H9 (cell line): Measurements from ENCODE around the gene ANGEL2. TPM values are rescaled to one million over a fixed set of nuclear protein-coding genes. Genes with fewer than 3 reads are reported as not detected.

Source experiments
- DNase-seq: peaks from one replicate; pipeline ENCODE4 v3.0.0-alpha.2; 2017
- H2AFZ ChIP-seq: one replicate; pipeline ENCODE4 v1.6.1; 2013; ENCODE audit warnings: mild to moderate bottlenecking, low read length, control low read depth, moderate library complexity
- H2AK5ac ChIP-seq: 2 replicates; pipeline ENCODE4 v1.6.1; 2013; ENCODE audit warnings: low read length, control low read depth, mixed read lengths; ENCODE audit not compliant: insufficient read length
- H2BK120ac ChIP-seq: one replicate; pipeline ENCODE4 v1.6.1; 2013; ENCODE audit warnings: low read depth, mild to moderate bottlenecking, low read length, control low read depth, inconsistent platforms; ENCODE audit not compliant: poor library complexity, severe bottlenecking
- H2BK12ac ChIP-seq: 2 replicates; pipeline ENCODE4 v1.6.1; 2013; ENCODE audit warnings: low read length, control low read depth, mixed read lengths, low read depth; ENCODE audit not compliant: insufficient read length
- H2BK15ac ChIP-seq: 2 replicates; pipeline ENCODE4 v1.6.1; 2013; ENCODE audit warnings: low read depth, low read length, control low read depth
- H2BK20ac ChIP-seq: one replicate; pipeline ENCODE4 v1.6.1; 2013; ENCODE audit warnings: low read depth, mild to moderate bottlenecking, low read length, control low read depth, inconsistent platforms; ENCODE audit not compliant: poor library complexity, severe bottlenecking
- H2BK5ac ChIP-seq: 2 replicates; pipeline ENCODE4 v1.6.1; 2013; ENCODE audit warnings: low read length, control low read depth, mixed read lengths; ENCODE audit not compliant: insufficient read length
- H3K14ac ChIP-seq: 2 replicates; pipeline ENCODE4 v1.6.1; 2013; ENCODE audit warnings: low read length, control low read depth; ENCODE audit not compliant: insufficient read depth
- H3K18ac ChIP-seq: 2 replicates; pipeline ENCODE4 v1.6.1; 2013; ENCODE audit warnings: low read depth, mild to moderate bottlenecking, mixed read lengths, low read length, control low read depth; ENCODE audit not compliant: insufficient read length
- H3K23ac ChIP-seq: 2 replicates; pipeline ENCODE4 v1.6.1; 2013; ENCODE audit warnings: low read length, control low read depth, mixed read lengths, low read depth; ENCODE audit not compliant: insufficient read length
- H3K23me2 ChIP-seq: 2 replicates; pipeline ENCODE4 v1.6.1; 2013; ENCODE audit warnings: low read depth, mild to moderate bottlenecking, mixed read lengths, low read length, control low read depth; ENCODE audit not compliant: insufficient read length, poor library complexity, severe bottlenecking
- H3K27ac ChIP-seq: 2 replicates; pipeline ENCODE4 v1.5.1; 2013; ENCODE audit warnings: low read length, control low read depth, mixed read lengths, low read depth; ENCODE audit not compliant: insufficient read length
- H3K27me3 ChIP-seq: 2 replicates; pipeline ENCODE4 v1.6.1; 2013; ENCODE audit warnings: low read length, control low read depth, inconsistent platforms; ENCODE audit not compliant: insufficient read depth
- H3K4ac ChIP-seq: 2 replicates; pipeline ENCODE4 v1.6.1; 2013; ENCODE audit warnings: low read depth, mild to moderate bottlenecking, control low read depth, inconsistent platforms, low read length, moderate library complexity
- H3K4me1 ChIP-seq: 2 replicates; pipeline ENCODE4 v1.6.1; 2013; ENCODE audit warnings: low read length, control low read depth, inconsistent platforms; ENCODE audit not compliant: insufficient read depth
- H3K4me2 ChIP-seq: 2 replicates; pipeline ENCODE4 v1.6.1; 2013; ENCODE audit warnings: low read length, control low read depth, mixed read lengths; ENCODE audit not compliant: insufficient read length, insufficient read depth
- H3K56ac ChIP-seq: 2 replicates; pipeline ENCODE4 v1.6.1; 2013; ENCODE audit warnings: low read depth, mild to moderate bottlenecking, mixed read lengths, low read length, control low read depth; ENCODE audit not compliant: insufficient read length
- H3K79me1 ChIP-seq: 2 replicates; pipeline ENCODE4 v1.6.1; 2013; ENCODE audit warnings: low read depth, mild to moderate bottlenecking, moderate library complexity, low read length, control low read depth, inconsistent platforms; ENCODE audit not compliant: insufficient read depth, poor library complexity, severe bottlenecking
- H3K79me2 ChIP-seq: 2 replicates; pipeline ENCODE4 v1.6.1; 2013; ENCODE audit warnings: low read length, control low read depth, inconsistent platforms; ENCODE audit not compliant: insufficient read depth
- H3K9ac ChIP-seq: 2 replicates; pipeline ENCODE4 v1.6.1; 2013; ENCODE audit warnings: low read length, control low read depth, mixed read lengths; ENCODE audit not compliant: insufficient read length; ENCODE audit errors: extremely low read depth
- H3K9me3 ChIP-seq: one replicate; pipeline ENCODE4 v1.6.1; 2013; ENCODE audit warnings: low read depth, low read length, inconsistent platforms; ENCODE audit not compliant: control insufficient read depth
- H3T11ph ChIP-seq: one replicate; pipeline ENCODE4 v1.6.1; 2013; ENCODE audit warnings: mild to moderate bottlenecking, low read length, control low read depth, inconsistent platforms
- H4K20me1 ChIP-seq: one replicate; pipeline ENCODE4 v1.6.1; 2013; ENCODE audit not compliant: control insufficient read depth, insufficient read length, insufficient read depth
- H4K5ac ChIP-seq: 2 replicates; pipeline ENCODE4 v1.6.1; 2013; ENCODE audit warnings: low read depth, mild to moderate bottlenecking, mixed read lengths, low read length, control low read depth; ENCODE audit not compliant: insufficient read length
- H4K8ac ChIP-seq: replicated peaks from 2 replicates; pipeline ENCODE4 v1.6.1; 2013; ENCODE audit warnings: low read length, control low read depth, mixed read lengths, low read depth; ENCODE audit not compliant: insufficient read length
- H4K91ac ChIP-seq: 2 replicates; pipeline ENCODE4 v1.6.1; 2013; ENCODE audit warnings: low read depth, mild to moderate bottlenecking, moderate library complexity, mixed read lengths, low read length, control low read depth; ENCODE audit not compliant: insufficient read length
- H3K27ac Mint-ChIP-seq, 3 experiments: 2 replicates in 2 of 3; 3 replicates in 1 of 3; pipeline ENCODE4 v1.8.0; 2020 to 2021; ENCODE audit warnings: mixed read lengths in 3 of 3, mild to moderate bottlenecking in 1 of 3, moderate library complexity in 1 of 3
- H3K27me3 Mint-ChIP-seq: 2 replicates; pipeline ENCODE4 v1.8.0; 2021; ENCODE audit warnings: low read depth, mild to moderate bottlenecking, moderate library complexity, mixed read lengths
- H3K36me3 Mint-ChIP-seq, 3 experiments: 2 replicates in 2 of 3; 3 replicates in 1 of 3; pipeline ENCODE4 v1.8.0; 2020 to 2021; ENCODE audit warnings: low read depth in 3 of 3, mixed read lengths in 3 of 3; ENCODE audit not compliant: insufficient read depth in 1 of 3
- H3K4me1 Mint-ChIP-seq, 2 experiments: 2 replicates each; pipeline ENCODE4 v1.8.0; 2020; ENCODE audit warnings: mixed read lengths in 2 of 2
- H3K4me3 Mint-ChIP-seq, 2 experiments: 2 replicates in 1 of 2; 3 replicates in 1 of 2; pipeline ENCODE4 v1.8.0; 2020 to 2021; ENCODE audit warnings: mild to moderate bottlenecking in 2 of 2, mixed read lengths in 2 of 2, moderate library complexity in 1 of 2
- H3K9me3 Mint-ChIP-seq, 2 experiments: 2 replicates in 1 of 2; 3 replicates in 1 of 2; pipeline ENCODE4 v1.8.0; 2020; ENCODE audit warnings: mild to moderate bottlenecking in 2 of 2, mixed read lengths in 2 of 2, moderate library complexity in 1 of 2
- WGBS: extraction: QIAGEN DNeasy Blood & Tissue Kit; methylation state at CpG from one replicate; pipeline ENCODE4 v1.1.7; 2013; ENCODE audit warnings: missing lambda C conversion rate, low lambda C conversion rate, mixed read lengths; ENCODE audit not compliant: insufficient read length; ENCODE audit errors: extremely low coverage; 5-methylcytosine and 5-hydroxymethylcytosine counted together
- total RNA-seq: library from RNA; stranded (reverse); gene quantifications from 2 replicates; pipeline ENCODE4 v1.2.1, GENCODE V29; 2021
- TF ChIP-seq, protein P1 (sequence below): fragments of 200-600 bp; sonication (generic); conservative IDR thresholded peaks from 3 replicates; pipeline ENCODE4 v1.8.0; 2021; ENCODE audit warnings: antibody characterized with exemption, mild to moderate bottlenecking

The ANGEL2 gene
- total RNA-seq, 1 experiment from 2014 or later, result 47.8 TPM

DNA sequence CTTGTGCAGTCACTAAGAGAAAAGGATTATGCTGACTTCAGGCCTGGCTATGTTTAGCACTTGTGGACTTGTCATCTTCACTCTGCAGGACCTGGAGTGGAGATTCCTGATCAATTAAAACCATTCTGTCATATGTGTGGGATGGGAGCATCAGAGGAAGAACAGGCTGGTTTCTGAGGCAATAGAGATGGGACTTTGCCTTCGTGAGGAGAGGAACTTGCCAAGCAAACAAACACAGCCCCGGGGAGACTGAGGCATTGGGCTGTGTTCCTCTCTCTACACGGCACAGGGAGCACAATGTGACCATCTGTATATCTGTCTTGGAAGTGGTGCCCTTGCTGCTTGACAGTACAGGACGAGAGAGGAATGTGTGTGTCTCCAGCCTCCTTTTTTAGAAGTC, 42.2 kb downstream of the ANGEL2 start:
- Histone ChIP-seq H3K18ac (no peak overlapping the region), H3K9ac (no peak overlapping the region), H3T11ph (no peak overlapping the region), H3K79me2 (no peaks in the 10 kb centered on the region), H3K23ac (no peak overlapping the region), H3K27ac (no peak overlapping the region), H4K20me1 (no peaks in the 10 kb centered on the region), H2AFZ (no peak overlapping the region), H2BK12ac (no peak overlapping the region), H3K27me3 (no peaks in the 10 kb centered on the region), H2AK5ac (no peak overlapping the region), H4K5ac (no peak overlapping the region), H2BK15ac (no peak overlapping the region), H2BK5ac (no peak overlapping the region), H4K91ac (no peak overlapping the region), H3K4ac (no peak overlapping the region), H4K8ac (no peak overlapping the region), H3K23me2 (no peaks in the 10 kb centered on the region), H2BK120ac (no peak overlapping the region), H3K14ac (no peak overlapping the region), H3K79me1 (no peaks in the 10 kb centered on the region), H3K4me1 (no peaks in the 10 kb centered on the region), H3K56ac (no peak overlapping the region), H2BK20ac (no peak overlapping the region), H3K4me2 (no peak overlapping the region), H3K9me3 (no peaks in the 10 kb centered on the region)
- Mint-ChIP-seq H3K4me3 (no peak overlapping the region), H3K36me3 (peaks cover 81 to 98% (median 85%) of the 10 kb centered on the region in 3 experiments), H3K4me1 (peaks cover 22 to 33% of the 10 kb centered on the region in 2 experiments), H3K27ac (peak overlapping the region in 2 of 3 experiments; percentile 9 to 50; a peak in 4 of 7 replicates), H3K9me3 (no peaks in the 10 kb centered on the region), H3K27me3 (no peaks in the 10 kb centered on the region; the same call in 1 of the 2 replicates)
- no CpG with 5 or more reads among the region's 4 CpGs for WGBS
- TF ChIP-seq, protein P1, sequence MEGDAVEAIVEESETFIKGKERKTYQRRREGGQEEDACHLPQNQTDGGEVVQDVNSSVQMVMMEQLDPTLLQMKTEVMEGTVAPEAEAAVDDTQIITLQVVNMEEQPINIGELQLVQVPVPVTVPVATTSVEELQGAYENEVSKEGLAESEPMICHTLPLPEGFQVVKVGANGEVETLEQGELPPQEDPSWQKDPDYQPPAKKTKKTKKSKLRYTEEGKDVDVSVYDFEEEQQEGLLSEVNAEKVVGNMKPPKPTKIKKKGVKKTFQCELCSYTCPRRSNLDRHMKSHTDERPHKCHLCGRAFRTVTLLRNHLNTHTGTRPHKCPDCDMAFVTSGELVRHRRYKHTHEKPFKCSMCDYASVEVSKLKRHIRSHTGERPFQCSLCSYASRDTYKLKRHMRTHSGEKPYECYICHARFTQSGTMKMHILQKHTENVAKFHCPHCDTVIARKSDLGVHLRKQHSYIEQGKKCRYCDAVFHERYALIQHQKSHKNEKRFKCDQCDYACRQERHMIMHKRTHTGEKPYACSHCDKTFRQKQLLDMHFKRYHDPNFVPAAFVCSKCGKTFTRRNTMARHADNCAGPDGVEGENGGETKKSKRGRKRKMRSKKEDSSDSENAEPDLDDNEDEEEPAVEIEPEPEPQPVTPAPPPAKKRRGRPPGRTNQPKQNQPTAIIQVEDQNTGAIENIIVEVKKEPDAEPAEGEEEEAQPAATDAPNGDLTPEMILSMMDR, result no peak
- peak; percentile 11 for DNase-seq
